ENCODE measurements around the gene EIF2AK2.

The EIF2AK2 gene

DNA sequence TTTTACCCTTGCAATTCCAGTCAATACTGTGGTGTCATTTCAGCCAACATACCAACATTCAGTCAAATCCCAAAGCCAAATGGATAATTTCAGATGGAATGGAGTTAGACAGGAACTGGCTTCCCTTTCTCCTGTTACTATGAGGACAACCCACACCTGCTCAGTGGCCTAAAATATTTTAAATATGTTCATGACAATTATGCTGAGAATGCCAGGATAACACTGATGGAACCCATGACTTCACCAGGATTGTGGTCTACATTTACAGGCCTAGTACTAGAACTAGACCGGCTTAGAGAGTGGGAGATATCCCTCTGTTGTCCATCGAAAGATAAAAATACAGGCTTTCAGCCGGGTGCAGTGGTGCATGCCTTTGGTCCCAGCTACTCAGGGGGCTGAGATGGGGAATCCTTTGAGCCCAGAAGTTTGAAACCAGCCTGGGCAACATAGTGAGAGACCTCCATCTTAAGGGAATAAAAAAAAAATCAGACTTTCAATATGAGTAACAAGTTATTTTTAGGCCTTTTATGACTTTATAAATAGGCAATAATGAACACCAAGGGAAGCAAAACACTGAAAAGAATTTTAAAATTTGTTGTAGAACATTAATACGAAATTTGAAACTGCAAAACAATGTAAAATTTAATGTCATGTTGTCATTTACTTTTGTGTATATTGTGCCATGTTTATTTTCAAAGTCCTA lies 58.2 kb downstream of the EIF2AK2 start:
- DNase-seq, result no peak

- no peak for DNase-seq
Observed at GRCh38 chr2:37096568-37096967, 60.2 kb downstream of the EIF2AK2 start.

DNA sequence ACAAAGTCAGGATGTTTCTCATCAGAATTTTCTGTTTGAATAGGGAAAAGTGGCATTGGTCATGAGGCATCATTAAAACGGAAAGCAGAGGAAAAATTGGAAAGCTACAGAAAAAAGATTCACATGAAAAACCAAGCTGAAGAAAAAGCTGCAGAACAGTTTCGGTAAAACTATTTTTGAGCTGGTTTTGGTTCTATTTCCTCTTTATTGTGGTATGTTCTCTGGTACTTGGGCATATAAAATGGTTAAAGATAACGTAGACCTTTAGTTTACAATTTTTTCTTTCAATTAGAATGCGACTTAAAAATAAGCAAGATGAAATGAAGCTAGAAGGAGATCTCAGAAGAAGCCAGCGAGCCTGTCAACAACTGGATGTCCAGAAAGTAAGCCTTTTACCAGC lies 64.9 kb downstream of the EIF2AK2 start:
- no peak for DNase-seq

- no peak for DNase-seq
Observed at GRCh38 chr2:37090019-37090477, 66.7 kb downstream of the EIF2AK2 start.

DNA sequence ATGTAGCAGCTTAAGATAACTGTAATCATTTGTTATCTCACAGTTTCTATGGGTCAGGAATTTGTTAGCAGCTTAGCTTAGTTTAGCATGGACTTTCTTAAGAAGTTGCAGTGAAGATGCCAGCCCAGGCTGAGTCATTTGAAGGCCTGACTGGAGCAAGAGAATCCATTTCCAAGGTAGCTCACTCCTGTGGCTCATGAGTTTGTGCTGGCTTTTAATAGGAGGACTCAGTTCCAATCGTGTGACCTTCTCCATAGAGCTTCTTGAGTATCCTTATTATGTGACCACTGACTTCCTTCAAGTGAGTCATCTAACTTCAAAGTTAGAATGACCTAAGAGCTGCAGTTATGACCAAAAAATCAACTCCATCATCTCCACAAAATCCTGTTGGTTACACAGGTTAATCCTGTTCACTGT lies 71.0 kb downstream of the EIF2AK2 start:
- no peak for DNase-seq

- DNase-seq, result no peak
Observed at GRCh38 chr2:37084797-37085196, 72.0 kb downstream of the EIF2AK2 start.

- DNase-seq, result peak; percentile 88 to 90
Observed at GRCh38 chr2:37083873-37084794, 72.6 kb downstream of the EIF2AK2 start, which contains the start of the genes GPATCH11 and HEATR5B. TSS of gene GPATCH11 (plus strand) at chr2:37084518. CDS start at chr2:37088382, 3,864 bp downstream. TSS of gene HEATR5B (minus strand) at chr2:37084372. CDS start at chr2:37083414, 958 bp downstream.

- no peak for DNase-seq
Observed at GRCh38 chr2:37080689-37081088, 76.1 kb downstream of the EIF2AK2 start.

DNA sequence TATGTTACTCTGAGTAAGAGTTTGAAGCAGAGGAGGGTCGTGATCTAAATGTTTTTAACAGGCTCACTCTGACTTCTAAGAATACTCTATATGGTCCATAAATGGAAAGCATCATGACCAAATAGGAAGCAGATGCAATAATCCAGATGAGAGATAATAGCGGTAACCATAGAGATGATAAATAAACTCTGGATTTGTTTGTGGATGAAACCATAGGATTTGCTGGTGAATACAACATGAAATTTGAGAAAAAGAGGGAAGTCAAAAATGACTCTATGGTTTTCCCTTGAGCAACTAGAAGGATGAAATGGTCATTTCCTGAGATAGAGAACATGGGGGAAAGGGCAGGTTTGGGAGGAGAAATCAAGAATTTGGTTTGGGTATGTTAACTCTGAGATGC lies 76.5 kb downstream of the EIF2AK2 start:
- DNase-seq, result no peak

DNA sequence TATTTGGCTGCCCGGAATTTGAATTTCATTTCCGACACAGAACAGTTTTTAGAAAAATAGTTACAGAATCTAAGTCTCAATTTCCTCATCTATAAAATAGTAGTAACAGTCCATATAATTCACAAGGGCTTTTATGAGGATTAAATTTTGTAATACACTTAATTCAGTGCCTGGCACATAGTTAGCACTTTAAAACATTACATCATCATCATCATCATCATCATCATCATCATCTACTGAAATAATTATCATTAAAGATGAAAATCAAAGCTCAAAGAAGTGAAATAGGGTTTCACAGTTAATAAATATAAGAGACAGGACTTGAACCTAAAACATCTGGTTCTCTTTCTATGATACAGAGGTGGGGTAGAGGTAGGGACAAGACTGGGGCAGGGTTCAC lies 85.8 kb downstream of the EIF2AK2 start:
- no peak for DNase-seq

- no peak for DNase-seq
Observed at GRCh38 chr2:37068686-37069085, 88.1 kb downstream of the EIF2AK2 start.

DNA sequence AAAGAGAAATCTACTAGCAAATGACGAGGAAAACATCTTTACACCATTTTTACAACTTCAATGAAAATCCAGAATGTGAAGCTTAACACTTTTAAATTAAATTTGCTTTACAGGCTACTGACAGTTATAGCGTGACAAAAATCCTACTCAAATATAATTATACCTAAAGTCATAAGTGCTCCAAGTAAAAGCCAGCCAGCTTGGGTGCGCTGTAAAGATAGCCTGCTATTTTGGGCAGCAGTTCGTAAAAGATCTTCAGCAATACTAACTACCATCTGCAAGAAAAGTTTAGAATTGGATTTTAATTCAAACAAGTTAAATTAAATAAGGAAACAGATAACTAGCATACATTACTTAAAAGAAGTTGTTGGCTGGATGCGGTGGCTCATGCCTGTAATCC lies 95.0 kb downstream of the EIF2AK2 start:
- no peak for DNase-seq

GRCh38 chr2:37061013-37061711 lies 95.6 kb downstream of the EIF2AK2 start:
- DNase-seq, result no peak

- no peak for DNase-seq
Observed at GRCh38 chr2:37060446-37060845, 96.3 kb downstream of the EIF2AK2 start.

- no peak for DNase-seq
Observed at GRCh38 chr2:37059841-37060240, 96.9 kb downstream of the EIF2AK2 start.

DNA sequence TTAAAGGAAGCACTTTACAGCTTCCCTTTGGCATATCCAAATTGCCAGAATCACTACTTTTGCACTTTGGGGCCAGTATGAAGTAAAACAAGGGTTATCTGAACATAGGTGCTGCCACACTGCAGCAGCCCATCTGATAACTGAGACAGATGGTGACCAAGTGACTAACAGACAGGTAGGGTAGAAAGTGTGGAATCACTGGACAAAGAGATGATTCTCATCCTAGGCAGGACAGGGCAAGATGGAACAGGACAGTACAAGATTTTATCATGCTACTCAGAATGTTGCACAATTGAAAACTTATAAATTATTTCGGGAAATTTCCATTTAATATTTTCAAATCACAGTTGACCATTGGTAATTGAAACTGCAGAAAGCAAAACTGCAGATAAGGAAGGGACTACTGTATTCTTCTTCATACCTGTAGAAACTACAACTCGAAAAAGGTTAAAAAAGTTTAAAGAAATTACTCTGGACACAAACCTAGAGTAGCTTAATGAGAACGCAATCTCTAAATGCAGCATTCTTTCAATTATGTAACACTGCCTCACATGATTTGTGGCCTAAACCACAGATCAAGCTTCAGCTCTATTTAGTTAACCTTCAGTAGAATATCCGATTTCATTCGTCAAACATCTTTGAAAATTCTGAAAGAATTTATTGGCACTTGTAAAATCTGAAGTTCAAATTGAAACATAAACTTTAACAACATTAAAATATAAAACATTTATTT lies 104.0 kb downstream of the EIF2AK2 start:
- no peak for DNase-seq

Measured in activated CD4-positive, alpha-beta T cell treated with anti-CD3 and anti-CD28 coated beads, Interleukin-2, amount 50 U/mL, for 4 hours (primary cell).